ENCODE measurements around the gene DRG2. TPM values are rescaled to one million over a fixed set of nuclear protein-coding genes. Genes with fewer than 3 reads are reported as not detected.

DRG2 gene
- total and polyA plus RNA-seq, 2 of the 4 experiments (the other 2 are of a cell fraction), result 43.6 to 45.1 TPM

DNA sequence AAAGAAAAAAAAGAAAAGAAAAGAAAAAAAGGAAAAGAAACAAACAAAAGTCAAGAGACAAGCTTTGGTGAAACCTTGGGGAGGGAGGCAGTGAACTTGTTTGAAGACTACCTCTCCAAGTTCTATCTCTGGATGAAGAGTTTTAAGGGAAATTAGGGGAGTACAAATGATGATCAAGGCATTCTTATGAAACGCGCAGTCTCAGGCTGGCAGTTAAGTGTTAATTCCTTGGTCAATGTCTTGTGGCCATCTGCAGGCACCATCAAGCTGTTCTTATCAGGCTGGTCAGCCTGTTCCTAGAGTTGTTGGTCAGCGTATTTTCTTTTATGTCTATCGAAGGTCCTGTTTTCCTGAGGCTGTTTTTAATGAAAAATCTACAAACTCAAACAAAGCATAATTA lies 8.2 kb upstream of the DRG2 start:
- no CpG with 5 or more reads among the region's 4 CpGs for WGBS, 2 experiments (ENCODE audit: extremely low coverage in 2 of 2, insufficient read length in 1 of 2)
- ChIA-PET CTCF (no interaction called here), POLR2A (ENCODE audit: unreplicated experiment) (no interaction called here)
- Histone ChIP-seq H3K27ac (ENCODE audit: insufficient read depth, low read length) (no peak overlapping the region), H2BK15ac (ENCODE audit: low read depth, low read length) (no peak overlapping the region), H3K36me3 (ENCODE audit: control insufficient read depth, insufficient read depth, low read length) (no peaks in the 10 kb centered on the region), H3K18ac (ENCODE audit: low read depth, low read length) (no peak overlapping the region), H3K27me3 (ENCODE audit: control insufficient read depth, insufficient read depth, low read length) (peaks cover 18% of the 10 kb centered on the region), H4K91ac (ENCODE audit: insufficient read depth, low read depth, low read length) (no peak overlapping the region), H3K4me1 (ENCODE audit: control insufficient read depth, insufficient read depth, low read length) (peaks cover 4% of the 10 kb centered on the region; the same call in 1 of the 2 replicates), H3K9me1 (ENCODE audit: insufficient read depth, low read length) (no peaks in the 10 kb centered on the region), H3K4me3 (ENCODE audit: insufficient read depth, low read depth, low read length) (no peak overlapping the region), H2BK20ac (ENCODE audit: low read depth, low read length) (no peak overlapping the region), H3K56ac (ENCODE audit: extremely low read depth, insufficient read depth, low read length) (no peak overlapping the region), H3K9ac (ENCODE audit: low read depth, low read length) (no peak overlapping the region), H3K14ac (replicated peaks; ENCODE audit: low read depth, low read length) (no peak overlapping the region), H2AK5ac (ENCODE audit: low read depth, low read length) (no peak overlapping the region), H2BK5ac (ENCODE audit: low read depth, low read length, poor library complexity, severe bottlenecking) (no peak overlapping the region), H3K4ac (ENCODE audit: low read depth, low read length) (no peak overlapping the region), H4K8ac (ENCODE audit: low read depth in 2 of 2, low read length in 2 of 2) (no peak overlapping the region), H3K23ac (ENCODE audit: low read depth, low read length) (no peak overlapping the region), H2AK9ac (replicated peaks; ENCODE audit: low read depth, low read length, poor library complexity) (no peak overlapping the region), H4K20me1 (ENCODE audit: insufficient read depth, low read length) (no peaks in the 10 kb centered on the region), H2AFZ (replicated peaks; ENCODE audit: low read length, poor library complexity) (no peak overlapping the region), H3K4me2 (ENCODE audit: low read depth, low read length) (no peak overlapping the region), H3K9me3 (ENCODE audit: control insufficient read depth, insufficient read depth, low read length) (0 out of 2 replicates have a peak, but pooled peaks cover 2% of the 10 kb centered on the region), H4K5ac (ENCODE audit: low read depth, low read length) (no peak overlapping the region), H2BK120ac (ENCODE audit: low read depth, low read length) (no peak overlapping the region), H3K79me1 (ENCODE audit: low read depth in 1 of 2, low read length in 2 of 2) (no peaks in the 10 kb centered on the region)
- BruUV-seq (replicated peaks), result no TSS peak
- DNase-seq, result no peak
- ATAC-seq (ENCODE audit: low read depth), result no peak
- intact Hi-C loops (cut with micrococcal nuclease), result no loop called here
- dilution Hi-C loops (cut with HindIII; ENCODE audit: low sequenced_read_pairs, unreplicated experiment), result no loop called here
- TF ChIP-seq POLR2A (IDR thresholded peaks at IDR 0.05; ENCODE audit: low read depth, low read length), result no peak
- in situ Hi-C loops (cut with MboI; ENCODE audit: low sequenced_read_pairs), result no loop called here

All from IMR-90 (cell line).